Tongue (tissue), 2 donors: Measurements from ENCODE around the gene MYH16. TPM values are rescaled to one million over a fixed set of nuclear protein-coding genes. Genes with fewer than 3 reads are reported as not detected.
"Not testable (repeated sequence)": the region's sequence is repeated elsewhere in the genome, so short reads cannot be mapped to it uniquely, and the experiment has no call there.

ENCODE experiments used
- DNase-seq: peaks from one replicate; pipeline ENCODE4 v3.0.0-alpha.2; 2015
- total RNA-seq: library from RNA; depleted of rRNA; stranded (reverse); fragments of >200 nt; gene quantifications from one replicate; pipeline ENCODE4 v1.2.3, GENCODE V29; 2014

Gene MYH16
- total RNA-seq, 1 donor from 2014 or later: not detected

- DNase-seq: no peak
Measured at GRCh38 chr7:99355098-99355497, 82.5 kb downstream of the MYH16 start.

- DNase-seq: peak; percentile 34
Measured at GRCh38 chr7:99357701-99358490, 85.3 kb downstream of the MYH16 start.

- not testable (repeated sequence) for DNase-seq
Measured at GRCh38 chr7:99358521-99358920, 85.9 kb downstream of the MYH16 start.

- DNase-seq: no peak
Measured at GRCh38 chr7:99359465-99360154, 87.0 kb downstream of the MYH16 start.

Other genes with a start within 250 kb of the MYH16 start
- 16.5 TPM for gene SMURF1, start 128.7 kb upstream of the MYH16 start, total RNA-seq
- not detected for gene KPNA7, start 64.7 kb upstream of the MYH16 start, total RNA-seq
- 60.1 TPM for gene ARPC1A, start 53.1 kb downstream of the MYH16 start, total RNA-seq
- 52.4 TPM for gene ARPC1B, start 101.9 kb downstream of the MYH16 start, total RNA-seq
- 49.6 TPM for gene PDAP1, start 135.8 kb downstream of the MYH16 start, total RNA-seq
- 35.9 TPM for gene BUD31, start 136.1 kb downstream of the MYH16 start, total RNA-seq
- gene PTCD1, start 166.0 kb downstream of the MYH16 start, total RNA-seq: 6.8 TPM
- gene CPSF4, start 166.1 kb downstream of the MYH16 start, total RNA-seq: 26.3 TPM
- 769 TPM for gene ATP5MF, start 193.3 kb downstream of the MYH16 start, total RNA-seq
- 15.7 TPM for gene ZNF789, start 200.1 kb downstream of the MYH16 start, total RNA-seq
- gene ZNF394, start 227.4 kb downstream of the MYH16 start, total RNA-seq: 31.0 TPM
- gene ZKSCAN5, start 231.8 kb downstream of the MYH16 start, total RNA-seq: 11.9 TPM